Forelimb muscle (tissue), 1 donor: ENCODE results near the gene RACK1. TPM values are rescaled to one million over a fixed set of nuclear protein-coding genes. Genes with fewer than 3 reads are reported as not detected.
"Not testable (repeated sequence)": the region's sequence is repeated elsewhere in the genome, so short reads cannot be mapped to it uniquely, and the experiment has no call there.

Source experiments
- DNase-seq: peaks from one replicate; pipeline ENCODE4 v3.0.0-alpha.2; 2013; ENCODE audit warnings: low read depth
- polyA plus RNA-seq: library from polyadenylated mRNA; unstranded; fragments of 120-200 nt; gene quantifications from one replicate; pipeline ENCODE4 v1.2.1, GENCODE V29; 2013; ENCODE audit not compliant: insufficient read length

The RACK1 gene
- polyA plus RNA-seq, 1 donor, result 3,643 TPM

DNA sequence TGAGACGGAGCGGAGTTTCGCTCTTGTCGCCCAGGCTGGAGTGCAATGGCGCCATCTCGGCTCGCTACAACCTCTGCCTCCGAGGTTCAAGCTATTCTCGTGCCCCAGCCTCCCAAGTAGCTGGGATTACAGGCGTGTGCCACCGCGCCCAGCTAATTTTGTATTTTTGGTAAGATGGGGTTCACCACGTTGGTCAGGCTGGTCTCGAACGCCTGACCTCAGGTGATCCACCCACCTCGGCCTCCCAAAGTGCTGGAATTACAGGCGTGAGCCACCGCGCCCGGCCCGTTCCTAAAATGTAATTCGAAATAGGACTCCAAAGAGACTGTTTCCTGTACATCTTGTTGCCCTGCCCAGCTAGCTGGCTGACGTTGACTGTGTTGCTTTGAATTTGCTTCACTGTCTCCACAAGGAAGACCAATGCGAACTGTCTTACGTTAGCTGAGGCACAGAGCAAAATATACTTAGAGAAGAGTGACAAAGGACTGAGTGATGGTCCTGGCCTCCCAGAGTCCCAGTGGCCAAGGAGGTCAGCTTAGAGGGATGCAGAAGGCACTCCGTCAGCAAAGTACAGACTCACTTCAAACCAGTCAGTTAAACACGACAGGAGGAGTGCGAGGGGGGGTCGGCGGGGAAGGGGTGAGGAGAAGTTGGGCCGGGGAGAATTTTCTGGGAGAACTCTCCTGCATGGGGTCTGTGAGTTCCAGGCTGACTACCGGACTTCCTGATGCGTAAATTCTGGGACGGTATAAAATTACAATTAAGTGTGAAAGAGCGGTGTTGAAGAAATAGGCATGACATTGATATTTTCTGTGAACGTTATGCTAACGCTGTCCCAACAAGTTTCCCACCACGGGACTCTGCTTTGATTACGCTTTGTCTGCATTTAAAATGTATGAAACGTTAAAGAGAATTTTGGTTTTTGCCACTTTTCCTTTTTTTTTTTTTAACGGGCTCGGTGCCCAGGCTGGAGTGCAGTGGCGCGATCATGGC, 27.4 kb downstream of the RACK1 start:
- DNase-seq, result no peak

DNA sequence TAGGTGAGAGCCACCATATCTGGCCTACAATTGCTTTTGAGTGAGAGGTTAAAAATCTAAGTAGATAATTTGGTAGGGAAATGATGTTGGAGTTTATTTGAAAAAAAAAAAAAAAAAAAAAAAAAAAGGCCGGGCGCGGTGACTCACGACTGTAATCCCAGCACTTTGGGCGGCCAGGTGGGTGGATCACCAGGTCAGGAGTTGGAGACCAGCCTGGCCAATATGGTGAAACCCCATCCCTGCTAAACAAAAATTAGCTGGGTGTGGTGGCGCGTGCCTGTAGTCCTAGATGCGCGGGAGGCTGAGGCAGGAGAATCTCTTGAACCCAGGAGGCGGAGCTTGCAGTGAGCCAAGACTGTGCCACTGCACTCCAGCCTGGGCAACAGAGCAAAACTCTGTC, 29.5 kb downstream of the RACK1 start:
- DNase-seq, result not testable (repeated sequence)

DNA sequence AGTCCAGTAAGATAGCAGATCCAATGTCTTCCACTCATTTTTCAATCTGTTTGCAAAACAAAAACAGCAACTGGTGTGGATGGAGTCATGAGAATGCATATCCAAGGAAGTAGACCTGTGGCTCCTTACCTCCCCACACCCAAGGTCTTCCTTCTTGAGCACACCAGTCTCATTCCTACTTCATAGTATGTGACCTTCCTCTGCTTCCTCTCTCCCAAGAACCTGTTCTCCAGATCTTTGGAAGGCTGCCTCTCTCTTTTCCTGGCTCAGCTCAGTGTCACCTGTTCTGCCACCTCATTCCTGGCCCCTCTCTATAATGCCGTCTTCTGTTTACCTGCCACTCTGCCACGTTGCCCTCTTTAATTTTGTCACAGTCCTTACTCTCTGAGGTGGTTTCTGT, 30.8 kb downstream of the RACK1 start:
- DNase-seq, result no peak

GRCh38 chr5:181212080-181212479, 31.6 kb downstream of the RACK1 start:
- no peak for DNase-seq

- no peak for DNase-seq
These were observed 32.5 kb downstream of the RACK1 start for GRCh38 chr5:181211208-181211607.

GRCh38 chr5:181210698-181211097, 33.0 kb downstream of the RACK1 start:
- DNase-seq, result not testable (repeated sequence)

- not testable (repeated sequence) for DNase-seq
These were observed 33.6 kb downstream of the RACK1 start for GRCh38 chr5:181210148-181210547.

DNA sequence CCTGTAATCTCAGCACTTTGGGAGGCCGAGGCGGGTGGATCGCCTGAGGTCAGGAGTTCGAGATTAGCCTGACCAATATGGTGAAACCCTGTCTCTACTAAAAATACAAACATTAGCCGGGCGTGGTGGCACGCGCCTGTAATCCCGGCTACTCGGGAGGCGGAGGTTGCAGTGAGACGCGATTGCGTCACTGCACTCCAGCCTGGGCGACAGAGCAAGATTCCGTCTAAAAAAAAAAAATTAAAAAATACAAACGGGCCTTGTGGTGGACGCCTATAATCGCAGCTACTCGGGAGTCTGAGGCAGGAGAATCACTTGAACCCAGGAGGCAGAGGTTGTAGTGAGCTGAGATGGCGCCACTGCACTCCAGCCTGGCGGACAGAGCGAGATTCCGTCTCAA, 34.7 kb downstream of the RACK1 start:
- not testable (repeated sequence) for DNase-seq

- DNase-seq, result no peak
These were observed 35.8 kb downstream of the RACK1 start for GRCh38 chr5:181207960-181208253.

DNA sequence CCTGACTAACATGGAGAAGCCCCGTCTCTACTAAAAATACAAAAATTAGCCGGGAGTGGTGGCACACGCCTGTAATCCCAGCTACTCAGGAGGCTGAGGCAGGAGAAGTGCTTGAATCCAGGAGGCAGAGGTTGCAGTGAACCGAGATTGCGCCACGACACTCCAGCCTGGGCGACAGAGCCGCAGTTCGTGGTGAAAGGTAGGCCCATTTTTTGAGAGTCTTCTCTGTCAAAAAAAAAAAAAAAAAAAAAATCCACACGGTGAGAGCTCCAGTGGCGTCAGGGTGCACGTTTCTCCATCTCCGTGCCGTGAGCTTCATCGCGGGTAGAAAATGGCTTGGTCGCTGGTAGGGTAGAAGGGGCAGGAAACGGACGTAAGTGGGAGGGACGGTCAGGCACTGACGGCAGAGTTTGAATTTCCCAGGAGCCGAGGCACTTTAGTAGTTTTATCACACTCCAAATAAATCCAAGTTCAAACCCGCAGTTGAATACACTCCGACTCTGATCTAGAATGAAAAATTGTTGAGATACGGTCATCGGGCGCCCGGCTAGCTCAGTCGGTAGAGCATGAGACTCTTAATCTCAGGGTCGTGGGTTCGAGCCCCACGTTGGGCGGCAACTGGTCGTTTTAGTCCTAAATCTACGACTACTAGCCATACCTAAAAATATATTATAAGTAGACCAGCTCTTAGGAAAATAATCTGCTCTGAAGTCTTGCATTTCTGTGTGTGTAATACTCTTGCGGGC, 36.3 kb downstream of the RACK1 start:
- DNase-seq, result peak; percentile 54

DNA sequence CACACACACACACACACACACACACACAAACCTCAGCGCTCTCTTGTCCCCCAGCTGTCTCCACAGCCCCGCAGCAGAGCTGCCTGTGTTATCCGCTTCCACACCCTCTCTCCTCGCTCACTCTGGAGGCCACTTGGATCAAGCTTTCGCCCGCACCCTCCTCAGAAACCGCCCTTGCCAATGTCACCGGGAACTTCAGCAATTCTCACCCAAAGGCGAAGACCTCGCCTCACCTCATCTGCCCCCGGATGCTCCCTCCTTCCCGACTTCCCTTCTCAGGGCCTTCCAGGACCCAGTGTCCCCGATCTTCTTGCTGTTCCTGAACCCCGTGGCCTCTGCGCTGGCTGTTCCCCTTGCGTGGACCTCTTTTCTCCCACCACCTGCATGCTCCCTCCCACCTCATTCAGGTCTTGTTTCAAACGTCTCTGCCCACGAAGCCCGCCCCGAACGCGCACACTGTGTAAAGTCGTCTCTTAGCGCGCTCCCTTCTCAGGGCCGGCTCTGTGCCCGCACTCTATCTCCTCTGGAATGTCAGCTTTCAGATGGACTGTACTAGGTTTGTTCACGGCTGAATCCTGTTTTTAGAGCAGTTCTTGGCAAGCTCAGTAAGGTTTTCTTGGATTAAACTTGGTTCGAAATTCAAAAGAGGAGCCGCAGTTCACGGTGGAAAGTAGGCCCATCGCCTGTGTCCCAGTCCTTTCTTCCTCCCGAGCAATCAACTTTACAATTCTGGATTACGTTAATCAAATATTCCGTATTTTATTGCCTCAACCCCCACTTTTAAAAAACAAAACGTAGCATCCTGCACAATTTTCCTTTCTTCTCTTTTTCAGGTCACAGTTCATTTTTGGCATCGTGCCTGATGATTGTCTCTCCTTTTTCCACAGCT, 37.7 kb downstream of the RACK1 start:
- no peak for DNase-seq

DNA sequence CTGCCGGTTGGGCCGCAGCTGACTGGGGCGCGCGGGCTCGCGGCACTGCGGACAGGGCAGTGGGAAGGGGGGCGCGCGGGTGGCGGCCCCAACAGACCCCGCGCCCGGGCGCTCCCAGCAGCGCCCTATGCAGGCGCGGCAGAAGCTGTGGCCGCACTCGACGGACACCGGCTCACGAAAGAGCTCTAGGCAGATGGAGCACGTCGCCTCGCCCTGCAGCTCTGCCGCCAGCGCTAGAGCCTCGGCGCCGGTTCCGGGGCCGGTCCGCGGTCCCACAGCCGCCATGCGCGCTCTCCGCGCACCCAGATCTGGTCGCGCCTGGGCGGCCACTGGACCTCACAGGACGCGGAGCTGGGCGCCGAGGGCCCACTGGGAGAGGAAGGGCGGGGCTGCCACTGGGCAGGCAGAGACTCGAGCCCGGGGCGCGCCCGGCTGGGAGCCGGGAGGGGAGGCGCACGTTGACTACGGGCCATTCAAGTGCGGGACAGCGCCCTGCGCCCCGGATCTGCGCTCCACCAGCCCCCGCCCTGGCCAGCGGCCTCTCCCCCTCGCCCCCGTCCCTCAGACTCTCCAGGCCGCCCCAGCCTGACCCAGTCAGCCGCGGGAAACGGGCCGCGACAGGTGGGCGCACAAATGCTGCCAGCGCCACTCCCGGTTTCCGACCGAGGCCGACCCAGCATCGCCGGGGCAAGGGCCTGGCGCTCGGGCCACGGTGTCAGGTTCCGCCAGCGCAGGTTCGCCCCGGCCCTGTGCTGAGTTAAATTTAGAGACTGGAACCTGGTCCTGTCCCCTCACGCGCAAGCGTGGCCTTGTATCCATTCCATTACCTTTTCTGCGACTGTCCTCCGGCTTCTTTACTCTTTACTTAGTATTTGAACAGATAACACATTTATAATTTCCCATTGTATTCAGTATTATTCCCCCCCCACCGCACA, 38.6 kb downstream of the RACK1 start, which contains the start of gene TRIM7:
TSS of gene TRIM7 (minus strand) at position 371 of the 935 bp plus-strand sequence. CDS start at position 285, 86 bp downstream.
- DNase-seq, result no peak

GRCh38 chr5:181204113-181204825, 39.4 kb downstream of the RACK1 start:
- no peak for DNase-seq

DNA sequence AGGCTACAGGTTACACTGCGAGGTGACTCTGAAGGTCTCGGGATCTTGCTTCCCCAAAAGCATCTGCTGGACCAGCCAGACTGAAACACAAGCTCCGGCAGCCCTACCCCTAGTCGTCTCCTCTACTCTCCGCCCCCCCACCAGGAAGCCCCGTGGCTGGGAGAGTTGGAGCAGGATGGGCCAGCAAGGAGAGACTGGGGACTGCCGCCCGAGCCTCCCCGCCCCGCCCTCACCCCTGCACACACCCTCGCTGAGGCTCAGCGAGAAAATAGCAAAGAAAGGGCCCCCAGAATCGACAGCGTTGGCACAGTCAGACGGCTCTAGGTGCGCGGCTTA, 40.0 kb downstream of the RACK1 start:
- no peak for DNase-seq

GRCh38 chr5:181203093-181203711, 40.5 kb downstream of the RACK1 start:
- DNase-seq, result no peak

- no peak for DNase-seq
These were observed 42.9 kb downstream of the RACK1 start for GRCh38 chr5:181200816-181201215.

DNA sequence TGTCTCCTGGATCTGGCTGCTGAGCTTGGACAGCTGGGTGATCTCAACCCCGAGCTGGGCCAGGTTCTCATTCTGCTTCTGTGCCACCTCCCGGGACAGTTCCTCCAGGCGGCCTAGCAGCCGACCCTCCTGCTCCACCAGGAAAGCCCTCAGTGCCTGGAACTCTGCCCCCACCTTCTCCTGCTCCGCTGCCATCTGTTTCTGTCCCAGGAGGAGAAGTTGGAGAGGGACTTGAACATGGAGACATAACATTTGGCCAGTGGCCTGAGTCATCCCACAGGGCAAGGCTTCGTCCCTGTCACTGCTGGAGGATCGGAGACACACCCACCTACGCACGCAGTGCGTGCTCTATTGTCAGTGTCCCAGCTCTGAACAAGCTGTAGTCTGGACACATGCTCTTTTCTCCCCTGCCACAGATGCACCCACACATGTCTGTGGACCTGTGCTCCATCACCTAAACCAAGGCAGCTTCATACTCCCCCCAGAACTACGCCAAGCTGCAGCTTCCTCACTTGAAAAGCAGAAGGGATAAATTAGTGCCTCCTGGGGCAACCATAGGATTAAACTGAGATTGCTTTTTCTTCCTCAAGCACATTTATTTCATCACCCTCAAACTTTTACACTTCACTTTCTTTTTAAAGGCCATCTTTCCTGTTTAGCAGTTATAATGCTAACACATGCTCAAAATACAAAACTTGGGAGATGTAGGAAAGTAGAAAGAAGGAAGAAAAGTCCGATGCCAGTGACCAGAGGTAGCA, 43.6 kb downstream of the RACK1 start:
- DNase-seq, result no peak

GRCh38 chr5:181198905-181199519, 44.7 kb downstream of the RACK1 start:
- DNase-seq, result no peak
